Liver (tissue), 3 donors: ENCODE measurements around the gene CPNE1.

ENCODE experiments used
- ATF3 ChIP-seq: IDR thresholded peaks from 2 replicates; pipeline ENCODE4 v1.6.1; 2016; ENCODE audit warnings: antibody characterized with exemption
- GABPA ChIP-seq, 2 donors: IDR thresholded peaks in 1 of 2; conservative IDR thresholded peaks in 1 of 2; 2 replicates each; pipeline ENCODE4 v1.6.1; 2016; ENCODE audit warnings: antibody characterized with exemption in 2 of 2, mild to moderate bottlenecking in 1 of 2, moderate library complexity in 1 of 2
- HNF4A ChIP-seq, 2 donors: conservative IDR thresholded peaks; 2 replicates each; pipeline ENCODE4 v1.6.1; 2016; ENCODE audit warnings: antibody characterized with exemption in 2 of 2, mild to moderate bottlenecking in 2 of 2
- JUND ChIP-seq, 2 donors: IDR thresholded peaks; 2 replicates each; pipeline ENCODE4 v1.6.1; 2016; ENCODE audit warnings: antibody characterized with exemption in 2 of 2
- RAD21 ChIP-seq, 2 donors: IDR thresholded peaks; 2 replicates each; pipeline ENCODE4 v1.6.1; 2016; ENCODE audit warnings: antibody characterized with exemption in 2 of 2, mild to moderate bottlenecking in 2 of 2
- TAF1 ChIP-seq: conservative IDR thresholded peaks from 2 replicates; pipeline ENCODE4 v1.6.1; 2016; ENCODE audit warnings: antibody characterized with exemption, mild to moderate bottlenecking
- TF ChIP-seq, protein P1 (sequence below): fragments of 150-350 bp; IDR thresholded peaks from 2 replicates; pipeline ENCODE4 v1.5.1; 2017; ENCODE audit warnings: improper control_type of control experiment, low read depth, low read length; ENCODE audit not compliant: missing input control
- TF ChIP-seq, protein P2 (sequence below): IDR thresholded peaks from 2 replicates; pipeline ENCODE4 v1.6.1; 2016; ENCODE audit warnings: antibody characterized with exemption, mild to moderate bottlenecking
- TF ChIP-seq, protein P3 (sequence below): IDR thresholded peaks from 2 replicates; pipeline ENCODE4 v1.6.1; 2016; ENCODE audit warnings: antibody characterized with exemption
- donor health status: healthy.
- donor health status: healthy.

DNA sequence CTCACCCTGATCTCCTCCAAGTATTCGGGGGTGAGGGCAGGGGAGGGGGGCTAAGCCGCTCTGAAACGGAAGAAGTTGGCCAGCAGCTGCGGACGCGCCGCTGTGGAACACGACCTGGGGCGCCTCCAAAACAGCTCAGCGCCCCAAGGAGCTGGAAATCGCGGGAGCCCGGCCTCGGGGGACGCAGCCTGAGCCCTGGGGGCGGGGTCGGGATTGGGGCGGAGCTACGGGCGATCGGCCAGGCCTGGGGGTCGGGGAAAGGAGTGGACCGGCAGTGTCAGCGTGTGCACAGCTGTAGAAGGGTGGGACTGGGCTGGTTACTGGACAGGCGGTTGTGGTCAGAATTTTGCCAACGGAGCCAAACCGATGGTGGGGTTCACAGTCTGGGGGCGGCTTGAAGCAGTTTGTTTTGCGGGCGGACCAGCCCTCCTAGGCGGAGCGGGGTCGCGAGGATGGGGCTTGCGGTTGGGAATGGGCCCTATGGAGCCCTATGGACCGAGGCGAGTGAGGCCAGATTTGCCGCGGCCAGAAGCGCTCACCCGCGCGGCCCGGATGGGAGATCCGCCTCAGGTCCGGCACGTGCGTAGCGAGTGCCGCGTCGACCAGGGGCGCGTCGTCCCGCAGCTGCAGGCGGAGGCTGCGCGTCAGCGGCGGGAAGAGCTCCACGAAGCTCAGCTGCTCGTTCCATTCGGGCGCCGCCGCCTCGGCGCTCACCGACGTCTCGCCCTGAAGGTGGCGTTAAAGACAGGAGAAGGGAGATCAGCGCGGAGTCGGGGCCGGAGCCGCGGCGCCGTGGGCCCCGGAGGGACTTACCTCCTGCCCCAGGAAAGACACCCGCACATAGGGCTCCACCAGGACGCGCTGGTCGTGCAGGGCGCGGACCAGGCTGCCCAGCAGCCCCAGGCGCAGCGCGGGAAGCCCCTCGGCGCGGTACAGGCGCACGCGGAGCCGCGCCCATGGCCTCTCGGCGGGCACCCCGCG is 63.4 kb downstream of the CPNE1 start:
- TF ChIP-seq, protein P1, sequence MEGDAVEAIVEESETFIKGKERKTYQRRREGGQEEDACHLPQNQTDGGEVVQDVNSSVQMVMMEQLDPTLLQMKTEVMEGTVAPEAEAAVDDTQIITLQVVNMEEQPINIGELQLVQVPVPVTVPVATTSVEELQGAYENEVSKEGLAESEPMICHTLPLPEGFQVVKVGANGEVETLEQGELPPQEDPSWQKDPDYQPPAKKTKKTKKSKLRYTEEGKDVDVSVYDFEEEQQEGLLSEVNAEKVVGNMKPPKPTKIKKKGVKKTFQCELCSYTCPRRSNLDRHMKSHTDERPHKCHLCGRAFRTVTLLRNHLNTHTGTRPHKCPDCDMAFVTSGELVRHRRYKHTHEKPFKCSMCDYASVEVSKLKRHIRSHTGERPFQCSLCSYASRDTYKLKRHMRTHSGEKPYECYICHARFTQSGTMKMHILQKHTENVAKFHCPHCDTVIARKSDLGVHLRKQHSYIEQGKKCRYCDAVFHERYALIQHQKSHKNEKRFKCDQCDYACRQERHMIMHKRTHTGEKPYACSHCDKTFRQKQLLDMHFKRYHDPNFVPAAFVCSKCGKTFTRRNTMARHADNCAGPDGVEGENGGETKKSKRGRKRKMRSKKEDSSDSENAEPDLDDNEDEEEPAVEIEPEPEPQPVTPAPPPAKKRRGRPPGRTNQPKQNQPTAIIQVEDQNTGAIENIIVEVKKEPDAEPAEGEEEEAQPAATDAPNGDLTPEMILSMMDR, result peak; percentile 35
- TF ChIP-seq HNF4A (conservative IDR thresholded peaks at IDR 0.05), result no peak
- TF ChIP-seq RAD21 (IDR thresholded peaks at IDR 0.05), result peak; percentile 71 to 74
- TF ChIP-seq, protein P2, sequence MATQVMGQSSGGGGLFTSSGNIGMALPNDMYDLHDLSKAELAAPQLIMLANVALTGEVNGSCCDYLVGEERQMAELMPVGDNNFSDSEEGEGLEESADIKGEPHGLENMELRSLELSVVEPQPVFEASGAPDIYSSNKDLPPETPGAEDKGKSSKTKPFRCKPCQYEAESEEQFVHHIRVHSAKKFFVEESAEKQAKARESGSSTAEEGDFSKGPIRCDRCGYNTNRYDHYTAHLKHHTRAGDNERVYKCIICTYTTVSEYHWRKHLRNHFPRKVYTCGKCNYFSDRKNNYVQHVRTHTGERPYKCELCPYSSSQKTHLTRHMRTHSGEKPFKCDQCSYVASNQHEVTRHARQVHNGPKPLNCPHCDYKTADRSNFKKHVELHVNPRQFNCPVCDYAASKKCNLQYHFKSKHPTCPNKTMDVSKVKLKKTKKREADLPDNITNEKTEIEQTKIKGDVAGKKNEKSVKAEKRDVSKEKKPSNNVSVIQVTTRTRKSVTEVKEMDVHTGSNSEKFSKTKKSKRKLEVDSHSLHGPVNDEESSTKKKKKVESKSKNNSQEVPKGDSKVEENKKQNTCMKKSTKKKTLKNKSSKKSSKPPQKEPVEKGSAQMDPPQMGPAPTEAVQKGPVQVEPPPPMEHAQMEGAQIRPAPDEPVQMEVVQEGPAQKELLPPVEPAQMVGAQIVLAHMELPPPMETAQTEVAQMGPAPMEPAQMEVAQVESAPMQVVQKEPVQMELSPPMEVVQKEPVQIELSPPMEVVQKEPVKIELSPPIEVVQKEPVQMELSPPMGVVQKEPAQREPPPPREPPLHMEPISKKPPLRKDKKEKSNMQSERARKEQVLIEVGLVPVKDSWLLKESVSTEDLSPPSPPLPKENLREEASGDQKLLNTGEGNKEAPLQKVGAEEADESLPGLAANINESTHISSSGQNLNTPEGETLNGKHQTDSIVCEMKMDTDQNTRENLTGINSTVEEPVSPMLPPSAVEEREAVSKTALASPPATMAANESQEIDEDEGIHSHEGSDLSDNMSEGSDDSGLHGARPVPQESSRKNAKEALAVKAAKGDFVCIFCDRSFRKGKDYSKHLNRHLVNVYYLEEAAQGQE, result no peak
- TF ChIP-seq ATF3, result no peak
- TF ChIP-seq, protein P3, sequence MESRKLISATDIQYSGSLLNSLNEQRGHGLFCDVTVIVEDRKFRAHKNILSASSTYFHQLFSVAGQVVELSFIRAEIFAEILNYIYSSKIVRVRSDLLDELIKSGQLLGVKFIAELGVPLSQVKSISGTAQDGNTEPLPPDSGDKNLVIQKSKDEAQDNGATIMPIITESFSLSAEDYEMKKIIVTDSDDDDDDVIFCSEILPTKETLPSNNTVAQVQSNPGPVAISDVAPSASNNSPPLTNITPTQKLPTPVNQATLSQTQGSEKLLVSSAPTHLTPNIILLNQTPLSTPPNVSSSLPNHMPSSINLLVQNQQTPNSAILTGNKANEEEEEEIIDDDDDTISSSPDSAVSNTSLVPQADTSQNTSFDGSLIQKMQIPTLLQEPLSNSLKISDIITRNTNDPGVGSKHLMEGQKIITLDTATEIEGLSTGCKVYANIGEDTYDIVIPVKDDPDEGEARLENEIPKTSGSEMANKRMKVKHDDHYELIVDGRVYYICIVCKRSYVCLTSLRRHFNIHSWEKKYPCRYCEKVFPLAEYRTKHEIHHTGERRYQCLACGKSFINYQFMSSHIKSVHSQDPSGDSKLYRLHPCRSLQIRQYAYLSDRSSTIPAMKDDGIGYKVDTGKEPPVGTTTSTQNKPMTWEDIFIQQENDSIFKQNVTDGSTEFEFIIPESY, result no peak
- TF ChIP-seq JUND (IDR thresholded peaks at IDR 0.05), result no peak
- TF ChIP-seq TAF1, result no peak
- TF ChIP-seq GABPA (IDR thresholded peaks at IDR 0.05 in 1 of 2, conservative IDR thresholded peaks at IDR 0.05 in 1 of 2), result no peak
